PC-9 (cell line): Measurements from ENCODE around the gene CPED1.

Source experiments
- EZH2 ChIP-seq: fragments of 200-600 bp; sonication (generic); IDR thresholded peaks from 2 replicates; pipeline ENCODE4 v1.8.0; 2017; ENCODE audit warnings: antibody characterized with exemption, low read depth
- TF ChIP-seq, protein P1 (sequence below): fragments of 200-600 bp; sonication (generic); conservative IDR thresholded peaks from 2 replicates; pipeline ENCODE4 v1.6.1; 2017; ENCODE audit warnings: mixed run types, antibody characterized with exemption, mild to moderate bottlenecking, moderate library complexity

DNA sequence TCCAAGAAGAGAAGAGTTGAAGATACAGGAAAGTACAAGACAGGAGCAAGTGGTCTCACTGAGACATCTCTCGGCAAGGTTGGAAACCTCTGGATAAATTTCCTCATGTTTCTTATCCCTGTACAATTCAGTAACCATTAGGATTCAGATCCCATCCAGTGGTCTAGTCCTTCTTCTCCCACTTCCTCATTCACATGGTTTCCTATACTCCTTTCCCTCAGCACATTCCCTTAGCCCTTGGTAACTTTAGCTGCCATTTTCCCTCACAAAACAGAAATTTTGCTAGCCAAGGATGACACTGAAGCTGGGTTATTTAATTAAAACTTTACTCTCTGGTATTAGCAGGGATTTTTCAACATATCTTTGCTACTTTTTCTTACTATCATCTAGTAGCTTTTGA is 82.6 kb downstream of the CPED1 start:
- TF ChIP-seq, protein P1, sequence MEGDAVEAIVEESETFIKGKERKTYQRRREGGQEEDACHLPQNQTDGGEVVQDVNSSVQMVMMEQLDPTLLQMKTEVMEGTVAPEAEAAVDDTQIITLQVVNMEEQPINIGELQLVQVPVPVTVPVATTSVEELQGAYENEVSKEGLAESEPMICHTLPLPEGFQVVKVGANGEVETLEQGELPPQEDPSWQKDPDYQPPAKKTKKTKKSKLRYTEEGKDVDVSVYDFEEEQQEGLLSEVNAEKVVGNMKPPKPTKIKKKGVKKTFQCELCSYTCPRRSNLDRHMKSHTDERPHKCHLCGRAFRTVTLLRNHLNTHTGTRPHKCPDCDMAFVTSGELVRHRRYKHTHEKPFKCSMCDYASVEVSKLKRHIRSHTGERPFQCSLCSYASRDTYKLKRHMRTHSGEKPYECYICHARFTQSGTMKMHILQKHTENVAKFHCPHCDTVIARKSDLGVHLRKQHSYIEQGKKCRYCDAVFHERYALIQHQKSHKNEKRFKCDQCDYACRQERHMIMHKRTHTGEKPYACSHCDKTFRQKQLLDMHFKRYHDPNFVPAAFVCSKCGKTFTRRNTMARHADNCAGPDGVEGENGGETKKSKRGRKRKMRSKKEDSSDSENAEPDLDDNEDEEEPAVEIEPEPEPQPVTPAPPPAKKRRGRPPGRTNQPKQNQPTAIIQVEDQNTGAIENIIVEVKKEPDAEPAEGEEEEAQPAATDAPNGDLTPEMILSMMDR, result no peak
- no peak for TF ChIP-seq EZH2
